K562 (cell line): ENCODE data around the gene CA5B. TPM values are rescaled to one million over a fixed set of nuclear protein-coding genes. Genes with fewer than 3 reads are reported as not detected.

Experiments
- ATAC-seq: fragments of 200-7000 bp; cut with Tn5 transposase; 3 replicates; pipeline ENCODE4 v1.9.1; 2020; ENCODE audit warnings: moderate library complexity
- BruUV-seq: library from RNA; stranded (reverse); fragments of 400-500 nt; replicated peaks from 2 replicates; lab custom pipeline; 2021; lab: Mats Ljungman, UMichigan
- CTCF ChIA-PET: fragments of 300-600 bp; formaldehyde crosslinking; extraction: SDS; loops from one replicate; lab custom pipeline; 2021; ENCODE audit warnings: low intra/inter-chr PET ratio; lab: Yijun Ruan, JAX
- POLR2A ChIA-PET: fragments of 300-600, 350-650 bp; sonication (Branson Sonifier 250); formaldehyde crosslinking; extraction: SDS; loops from one replicate; lab custom pipeline; 2021; ENCODE audit warnings: antibody characterized with exemption, inconsistent platforms; lab: Yijun Ruan, JAX
- DNase-seq, 4 experiments: peaks; one replicate each; pipeline versions ENCODE4 v3.0.0 to v3.0.0-alpha.2; 2011 to 2018; ENCODE audit warnings: low spot score in 3 of 4, mixed read lengths in 3 of 4; ENCODE audit errors: extremely low read depth in 1 of 4
- FAIRE-seq: peaks from 2 replicates; lab custom pipeline; 2011; peaks lifted over from hg19 to GRCh38; lab: Jason Lieb, UNC
- H2AFZ ChIP-seq: 2 replicates; pipeline ENCODE4 v1.6.0; 2011; ENCODE audit warnings: low read depth, low read length, control low read depth, inconsistent platforms
- H3K27ac ChIP-seq: fragments of 200-600 bp; 3 replicates; pipeline ENCODE4 v1.8.0; 2011; ENCODE audit warnings: low read depth, mild to moderate bottlenecking, control low read depth, inconsistent platforms, low read length, moderate library complexity, mixed read lengths; ENCODE audit errors: extremely low read depth
- H3K27me3 ChIP-seq, 2 experiments: fragments of 300-600 bp in 1 of 2; 2 replicates in 1 of 2; 3 replicates in 1 of 2; pipeline versions ENCODE4 v1.6.0 to v1.8.0; 2011; ENCODE audit warnings: inconsistent platforms in 2 of 2, low read length in 2 of 2, mild to moderate bottlenecking in 1 of 2, mixed read lengths in 1 of 2, moderate library complexity in 1 of 2; ENCODE audit not compliant: control insufficient read depth in 2 of 2, insufficient read depth in 2 of 2
- H3K36me3 ChIP-seq: fragments of 300-600 bp; 3 replicates; pipeline ENCODE4 v1.8.0; 2011; ENCODE audit warnings: mild to moderate bottlenecking, low read length, inconsistent platforms; ENCODE audit not compliant: control insufficient read depth, insufficient read depth
- H3K4me1 ChIP-seq, 2 experiments: fragments of 200-600 bp in 1 of 2; replicated peaks in 1 of 2; 2 replicates in 1 of 2; 3 replicates in 1 of 2; pipeline versions ENCODE4 v1.5.1 to v1.8.0; 2011; ENCODE audit warnings: inconsistent platforms in 2 of 2, low read length in 2 of 2, mild to moderate bottlenecking in 1 of 2, mixed read lengths in 1 of 2, moderate library complexity in 1 of 2; ENCODE audit not compliant: control insufficient read depth in 2 of 2, insufficient read depth in 2 of 2
- H3K4me2 ChIP-seq: 2 replicates; pipeline ENCODE4 v1.6.1; 2011; ENCODE audit warnings: low read length, control low read depth, inconsistent platforms, mixed read lengths; ENCODE audit not compliant: insufficient read depth
- H3K4me3 ChIP-seq: fragments of 200-600 bp; sonication (generic), shearing (Covaris generic); 2 replicates; pipeline ENCODE4 v1.5.1; 2016; ENCODE audit warnings: control low read depth, inconsistent platforms
- H3K79me2 ChIP-seq: fragments of 200-600 bp; 3 replicates; pipeline ENCODE4 v1.8.0; 2011; ENCODE audit warnings: low read length, inconsistent platforms; ENCODE audit not compliant: control insufficient read depth, insufficient read depth
- H3K9ac ChIP-seq, 2 experiments: 2 replicates each; pipeline versions ENCODE4 v1.6.0 to v1.6.1; 2011; ENCODE audit warnings: low read depth in 2 of 2, low read length in 2 of 2, control low read depth in 1 of 2, inconsistent platforms in 1 of 2, mild to moderate bottlenecking in 1 of 2, mixed read lengths in 1 of 2; ENCODE audit not compliant: insufficient read depth in 1 of 2
- H3K9me1 ChIP-seq: one replicate; pipeline ENCODE4 v1.6.0; 2011; ENCODE audit warnings: inconsistent platforms, mild to moderate bottlenecking, low read length, moderate library complexity; ENCODE audit not compliant: control insufficient read depth, insufficient read depth
- H3K9me3 ChIP-seq: replicated peaks from 2 replicates; pipeline ENCODE4 v1.5.1; 2011; ENCODE audit warnings: low read depth, low read length, inconsistent platforms; ENCODE audit not compliant: control insufficient read depth, insufficient read depth
- H4K20me1 ChIP-seq: replicated peaks from 2 replicates; pipeline ENCODE4 v1.6.1; 2011; ENCODE audit warnings: low read length, inconsistent platforms, mixed read lengths; ENCODE audit not compliant: control insufficient read depth, insufficient read depth
- CEBPB ChIP-seq: fragments of 450-650 bp; IDR thresholded peaks from 2 replicates; pipeline ENCODE4 v1.6.1; 2016; ENCODE audit warnings: missing genetic modification characterization, missing compliant biosample characterization
- ZNF316 ChIP-seq: fragments of 450-650 bp; IDR thresholded peaks from 2 replicates; pipeline ENCODE4 v1.6.1; 2016
- WGBS: fragments of 100-300 bp; shearing (Covaris generic); methylation state at CpG from one replicate; pipeline ENCODE4 v1.1.6; 2016; ENCODE audit warnings: low coverage, mixed read lengths; ENCODE audit not compliant: insufficient coverage; ENCODE audit errors: missing lambda C conversion rate; 5-methylcytosine and 5-hydroxymethylcytosine counted together
- in situ Hi-C: fragments of 300-500 bp; cut with MboI; formaldehyde crosslinking; loops from 4 replicates; pipeline ENCODE4 v1.15.0; 2018; ENCODE audit warnings: inconsistent platforms, mixed read lengths
- intact Hi-C: fragments of 100-400 bp; cut with micrococcal nuclease; formaldehyde crosslinking; loops from 2 replicates; pipeline ENCODE4 v1.14.2; 2022
- polyA plus RNA-seq, 8 experiments: library from polyadenylated mRNA; depleted of rRNA in 4 of 8; stranded (reverse) in 5 of 8; unstranded in 3 of 8; fragments of >200 nt; fragmentation: Nextera tagmentation in 2 of 8; fragmentation: Illumina TruSeq in 1 of 8; extraction: Ambion mirVana in 2 of 8; extraction: Trizol in 1 of 8; gene quantifications; 2 replicates each; pipeline versions ENCODE4 v1.2.1 to v1.2.3, GENCODE V29; 2011 to 2014; ENCODE audit warnings: inconsistent platforms in 1 of 8, missing spikeins in 1 of 8
- total RNA-seq, 7 experiments: library from RNA; depleted of rRNA in 6 of 7; stranded (reverse); fragments of >200 nt in 6 of 7; fragmentation: Illumina TruSeq in 2 of 7; extraction: Trizol in 2 of 7; gene quantifications; 2 replicates each; pipeline versions ENCODE4 v1.2.1 to v1.2.3, GENCODE V29; 2011 to 2021; ENCODE audit warnings: low replicate concordance in 1 of 7
- TF ChIP-seq, protein P1 (sequence below), 3 experiments: fragments of 200-800 bp in 1 of 3; fragments of 250-450 bp in 1 of 3; fragments of 450-650 bp in 1 of 3; sonication (Bioruptor Pico) in 1 of 3; sonication (Bioruptor generic) in 1 of 3; formaldehyde crosslinking in 1 of 3; IDR thresholded peaks; 2 replicates each; pipeline versions ENCODE4 v1.6.1 to v1.8.0; 2016 to 2022; ENCODE audit warnings: mild to moderate bottlenecking in 2 of 3, missing genetic modification characterization in 2 of 3, missing compliant biosample characterization in 1 of 3, moderate library complexity in 1 of 3
- TF ChIP-seq, protein P2 (sequence below): sonication (generic); formaldehyde crosslinking; IDR thresholded peaks from 2 replicates; pipeline ENCODE4 v1.4.0; 2020; ENCODE audit warnings: mild to moderate bottlenecking, missing genetic modification reagents

The CA5B gene
- total and polyA plus RNA-seq, 9 of the 15 experiments (the other 6 are each of a cell fraction or from before 2014, with no cell fraction given): 0.55 to 3.7 (median 2.6) TPM

DNA sequence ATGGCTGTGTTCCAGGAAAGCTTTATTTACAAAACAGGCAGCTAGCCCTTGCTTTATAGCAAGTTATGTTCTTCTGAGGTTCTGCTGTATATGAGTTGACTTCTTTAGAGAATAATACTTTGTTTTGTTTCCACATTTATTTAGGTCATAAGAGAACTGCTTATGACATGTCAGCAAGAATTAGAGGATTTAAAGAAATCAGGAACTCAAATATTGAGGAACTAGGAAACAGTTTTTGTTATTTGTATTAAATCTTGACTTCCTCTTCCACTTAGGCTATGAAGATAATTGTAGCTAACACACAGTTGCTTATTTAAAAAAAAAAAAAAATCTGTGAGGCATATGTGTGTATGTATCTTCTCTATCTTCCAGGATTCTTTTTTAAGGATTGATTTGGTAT is 66.5 kb downstream of the CA5B start:
- FAIRE-seq: no peak
- in situ Hi-C loops: no loop called here

DNA sequence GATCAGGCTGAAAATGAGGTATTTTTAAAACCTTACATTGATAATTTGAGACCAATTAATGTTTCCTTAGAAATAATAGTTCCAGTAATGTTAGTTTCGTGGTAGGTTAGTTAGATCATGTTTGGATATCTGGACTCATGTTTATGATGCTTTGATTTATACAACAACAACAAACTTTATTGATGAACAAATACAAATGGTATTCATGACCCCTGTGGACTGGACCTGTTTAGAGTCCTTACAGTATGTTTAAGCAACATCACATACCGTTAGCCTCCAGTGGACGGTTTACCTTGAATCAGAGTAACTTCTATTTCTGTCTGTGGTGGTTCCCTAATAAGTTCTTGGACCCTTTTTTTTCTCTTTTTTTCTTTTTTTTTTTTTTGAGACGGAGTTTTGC is 70.2 kb downstream of the CA5B start:
- DNase-seq: no peak
- no peak for TF ChIP-seq CEBPB (tag)
- TF ChIP-seq, protein P1, sequence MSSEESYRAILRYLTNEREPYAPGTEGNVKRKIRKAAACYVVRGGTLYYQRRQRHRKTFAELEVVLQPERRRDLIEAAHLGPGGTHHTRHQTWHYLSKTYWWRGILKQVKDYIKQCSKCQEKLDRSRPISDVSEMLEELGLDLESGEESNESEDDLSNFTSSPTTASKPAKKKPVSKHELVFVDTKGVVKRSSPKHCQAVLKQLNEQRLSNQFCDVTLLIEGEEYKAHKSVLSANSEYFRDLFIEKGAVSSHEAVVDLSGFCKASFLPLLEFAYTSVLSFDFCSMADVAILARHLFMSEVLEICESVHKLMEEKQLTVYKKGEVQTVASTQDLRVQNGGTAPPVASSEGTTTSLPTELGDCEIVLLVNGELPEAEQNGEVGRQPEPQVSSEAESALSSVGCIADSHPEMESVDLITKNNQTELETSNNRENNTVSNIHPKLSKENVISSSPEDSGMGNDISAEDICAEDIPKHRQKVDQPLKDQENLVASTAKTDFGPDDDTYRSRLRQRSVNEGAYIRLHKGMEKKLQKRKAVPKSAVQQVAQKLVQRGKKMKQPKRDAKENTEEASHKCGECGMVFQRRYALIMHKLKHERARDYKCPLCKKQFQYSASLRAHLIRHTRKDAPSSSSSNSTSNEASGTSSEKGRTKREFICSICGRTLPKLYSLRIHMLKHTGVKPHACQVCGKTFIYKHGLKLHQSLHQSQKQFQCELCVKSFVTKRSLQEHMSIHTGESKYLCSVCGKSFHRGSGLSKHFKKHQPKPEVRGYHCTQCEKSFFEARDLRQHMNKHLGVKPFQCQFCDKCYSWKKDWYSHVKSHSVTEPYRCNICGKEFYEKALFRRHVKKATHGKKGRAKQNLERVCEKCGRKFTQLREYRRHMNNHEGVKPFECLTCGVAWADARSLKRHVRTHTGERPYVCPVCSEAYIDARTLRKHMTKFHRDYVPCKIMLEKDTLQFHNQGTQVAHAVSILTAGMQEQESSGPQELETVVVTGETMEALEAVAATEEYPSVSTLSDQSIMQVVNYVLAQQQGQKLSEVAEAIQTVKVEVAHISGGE (CRISPR knock-in tag; IDR thresholded peaks at IDR 0.05): no peak

More for the DNA sequence above, 66.5 kb downstream of the CA5B start:
- Histone ChIP-seq H3K9me1 (no peaks in the 10 kb centered on the region), H3K36me3 (peaks cover 30% of the 10 kb centered on the region; the same call in 2 of the 3 replicates), H3K4me3 (no peak overlapping the region), H3K27ac (no peak overlapping the region), H3K79me2 (no peaks in the 10 kb centered on the region), H3K9ac (no peak overlapping the region), H3K4me2 (no peak overlapping the region), H3K4me1 (no peaks in the 10 kb centered on the region), H3K27me3 (no peaks in the 10 kb centered on the region), H2AFZ (no peak overlapping the region), H3K9me3 (no peaks in the 10 kb centered on the region), H4K20me1 (no peaks in the 10 kb centered on the region)
- no peak for DNase-seq
- TF ChIP-seq ZNF316: peak; percentile 17; the same call in 1 of the 2 replicates
- TF ChIP-seq, protein P2, sequence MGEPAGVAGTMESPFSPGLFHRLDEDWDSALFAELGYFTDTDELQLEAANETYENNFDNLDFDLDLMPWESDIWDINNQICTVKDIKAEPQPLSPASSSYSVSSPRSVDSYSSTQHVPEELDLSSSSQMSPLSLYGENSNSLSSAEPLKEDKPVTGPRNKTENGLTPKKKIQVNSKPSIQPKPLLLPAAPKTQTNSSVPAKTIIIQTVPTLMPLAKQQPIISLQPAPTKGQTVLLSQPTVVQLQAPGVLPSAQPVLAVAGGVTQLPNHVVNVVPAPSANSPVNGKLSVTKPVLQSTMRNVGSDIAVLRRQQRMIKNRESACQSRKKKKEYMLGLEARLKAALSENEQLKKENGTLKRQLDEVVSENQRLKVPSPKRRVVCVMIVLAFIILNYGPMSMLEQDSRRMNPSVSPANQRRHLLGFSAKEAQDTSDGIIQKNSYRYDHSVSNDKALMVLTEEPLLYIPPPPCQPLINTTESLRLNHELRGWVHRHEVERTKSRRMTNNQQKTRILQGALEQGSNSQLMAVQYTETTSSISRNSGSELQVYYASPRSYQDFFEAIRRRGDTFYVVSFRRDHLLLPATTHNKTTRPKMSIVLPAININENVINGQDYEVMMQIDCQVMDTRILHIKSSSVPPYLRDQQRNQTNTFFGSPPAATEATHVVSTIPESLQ (CRISPR knock-in tag): no peak
- no TSS peak for BruUV-seq
- intact Hi-C loops: no loop called here
- no peak for ATAC-seq
- ChIA-PET CTCF (no interaction called here), POLR2A (no interaction called here)

More for the DNA sequence above, 70.2 kb downstream of the CA5B start:
- no peaks in the 10 kb centered on the region for H3K27me3 ChIP-seq
- no peak overlapping the region for H3K27ac ChIP-seq
- H3K4me1 ChIP-seq: no peaks in the 10 kb centered on the region
- ATAC-seq: no peak
- H3K9ac ChIP-seq: no peak overlapping the region
- POLR2A ChIA-PET: no interaction called here
- peaks cover 37% of the 10 kb centered on the region; the same call in 2 of the 3 replicates for H3K36me3 ChIP-seq
- H3K9me3 ChIP-seq: no peaks in the 10 kb centered on the region
- in situ Hi-C loops (no loop called here), intact Hi-C loops (no loop called here)
- H2AFZ ChIP-seq: no peak overlapping the region
- CTCF ChIA-PET: no interaction called here
- no peaks in the 10 kb centered on the region for H4K20me1 ChIP-seq
- 80% methylated on average over 2 of the region's 4 CpGs for WGBS
- no TSS peak for BruUV-seq
- H3K4me2 ChIP-seq: no peak overlapping the region
- no peaks in the 10 kb centered on the region for H3K79me2 ChIP-seq
- H3K9me1 ChIP-seq: no peaks in the 10 kb centered on the region
- H3K4me3 ChIP-seq: no peak overlapping the region
- FAIRE-seq: no peak
